GM12891 (cell line): Measurements from ENCODE around the gene TPST1.

ENCODE experiments used
- DNase-seq: peaks from one replicate; pipeline ENCODE4 v3.0.0; 2011; ENCODE audit warnings: low spot score; ENCODE audit not compliant: insufficient read length
- FAIRE-seq: peaks from 2 replicates; lab custom pipeline; 2011; peaks lifted over from hg19 to GRCh38; lab: Jason Lieb, UNC
- PAX5 ChIP-seq: IDR thresholded peaks from 2 replicates; pipeline ENCODE4 v1.6.1; 2011; ENCODE audit warnings: low read length, moderate library complexity, mild to moderate bottlenecking; ENCODE audit not compliant: insufficient read depth, severe bottlenecking
- POLR2A ChIP-seq: IDR thresholded peaks from 2 replicates; pipeline ENCODE4 v1.6.1; 2011; ENCODE audit warnings: low read depth, low read length, control low read depth
- POLR2AphosphoS5 ChIP-seq: IDR thresholded peaks from 2 replicates; pipeline ENCODE4 v1.6.1; 2011; ENCODE audit warnings: low read depth, low read length, control low read depth
- POU2F2 ChIP-seq: IDR thresholded peaks from 2 replicates; pipeline ENCODE4 v1.6.1; 2011; ENCODE audit warnings: low read depth, mild to moderate bottlenecking, control low read depth, low read length, moderate library complexity
- SPI1 ChIP-seq: IDR thresholded peaks from 2 replicates; pipeline ENCODE4 v1.6.1; 2011; ENCODE audit warnings: low read depth, low read length, control low read depth
- TAF1 ChIP-seq: IDR thresholded peaks from 2 replicates; pipeline ENCODE4 v1.6.1; 2011; ENCODE audit warnings: low read depth, low read length, control low read depth

The TPST1 gene

GRCh38 chr7:66326501-66327215, 121.5 kb downstream of the TPST1 start:
- no peak for DNase-seq
- TF ChIP-seq TAF1 (no peak), POU2F2 (no peak), SPI1 (no peak), POLR2AphosphoS5 (no peak), PAX5 (no peak), POLR2A (no peak)
- no peak for FAIRE-seq

GRCh38 chr7:66330961-66331360, 125.8 kb downstream of the TPST1 start:
- TF ChIP-seq TAF1 = no peak
- TF ChIP-seq PAX5 = no peak
- TF ChIP-seq SPI1 = no peak
- no peak for TF ChIP-seq POU2F2
- TF ChIP-seq POLR2A = no peak
- TF ChIP-seq POLR2AphosphoS5 = no peak
- no peak for FAIRE-seq
- DNase-seq = no peak

- TF ChIP-seq POLR2AphosphoS5 (no peak), PAX5 (no peak), POU2F2 (no peak), TAF1 (no peak), POLR2A (no peak), SPI1 (no peak)
- DNase-seq (no peak), FAIRE-seq (no peak)
These were observed 126.7 kb downstream of the TPST1 start for GRCh38 chr7:66331883-66332282.

- DNase-seq (no peak), FAIRE-seq (no peak)
- TF ChIP-seq POU2F2 (no peak), SPI1 (no peak), PAX5 (no peak), POLR2AphosphoS5 (no peak), TAF1 (no peak), POLR2A (no peak)
These were observed 128.3 kb downstream of the TPST1 start for GRCh38 chr7:66333443-66333842.

GRCh38 chr7:66335318-66335717, 130.2 kb downstream of the TPST1 start:
- TF ChIP-seq SPI1 (no peak), POLR2AphosphoS5 (no peak), PAX5 (no peak), POU2F2 (no peak), TAF1 (no peak), POLR2A (no peak)
- FAIRE-seq (no peak), DNase-seq (no peak)

GRCh38 chr7:66336760-66337159, 131.6 kb downstream of the TPST1 start:
- DNase-seq (no peak), FAIRE-seq (no peak)
- TF ChIP-seq POU2F2 (no peak), TAF1 (no peak), POLR2AphosphoS5 (no peak), POLR2A (no peak), SPI1 (no peak), PAX5 (no peak)

- DNase-seq (no peak), FAIRE-seq (no peak)
- TF ChIP-seq SPI1 = no peak
- TF ChIP-seq POLR2AphosphoS5 = no peak
- TF ChIP-seq PAX5 = no peak
- TF ChIP-seq POU2F2 = no peak
- no peak for TF ChIP-seq POLR2A
- TF ChIP-seq TAF1 = no peak
These were observed 134.0 kb downstream of the TPST1 start for GRCh38 chr7:66339141-66339540.

GRCh38 chr7:66344166-66344565, 139.0 kb downstream of the TPST1 start:
- FAIRE-seq = no peak

GRCh38 chr7:66348531-66348930, 143.4 kb downstream of the TPST1 start:
- no peak for TF ChIP-seq POU2F2
- TF ChIP-seq PAX5 = no peak
- no peak for TF ChIP-seq POLR2AphosphoS5
- no peak for TF ChIP-seq TAF1
- TF ChIP-seq POLR2A = no peak
- no peak for TF ChIP-seq SPI1
- FAIRE-seq = no peak
- DNase-seq = no peak

More at GRCh38 chr7:66344166-66344565, 139.0 kb downstream of the TPST1 start:
- DNase-seq = no peak
- TF ChIP-seq POU2F2 (no peak), POLR2AphosphoS5 (no peak), PAX5 (no peak), SPI1 (no peak), POLR2A (no peak), TAF1 (no peak)

- FAIRE-seq (no peak), DNase-seq (no peak)
- TF ChIP-seq SPI1 = no peak
These were observed 143.8 kb downstream of the TPST1 start for GRCh38 chr7:66348959-66349358.
